ENCODE measurements around the gene CHRD.
A peak's percentile ranks its signal among the peaks of the same experiment; 100 is the strongest.

CHRD gene

GRCh38 chr3:184384342-184384741, 4.5 kb downstream of the CHRD start:
- DNase-seq, result no peak

GRCh38 chr3:184384856-184385422, 5.1 kb downstream of the CHRD start:
- no peak for DNase-seq

GRCh38 chr3:184386047-184386806, 6.4 kb downstream of the CHRD start:
- no peak for DNase-seq

DNA sequence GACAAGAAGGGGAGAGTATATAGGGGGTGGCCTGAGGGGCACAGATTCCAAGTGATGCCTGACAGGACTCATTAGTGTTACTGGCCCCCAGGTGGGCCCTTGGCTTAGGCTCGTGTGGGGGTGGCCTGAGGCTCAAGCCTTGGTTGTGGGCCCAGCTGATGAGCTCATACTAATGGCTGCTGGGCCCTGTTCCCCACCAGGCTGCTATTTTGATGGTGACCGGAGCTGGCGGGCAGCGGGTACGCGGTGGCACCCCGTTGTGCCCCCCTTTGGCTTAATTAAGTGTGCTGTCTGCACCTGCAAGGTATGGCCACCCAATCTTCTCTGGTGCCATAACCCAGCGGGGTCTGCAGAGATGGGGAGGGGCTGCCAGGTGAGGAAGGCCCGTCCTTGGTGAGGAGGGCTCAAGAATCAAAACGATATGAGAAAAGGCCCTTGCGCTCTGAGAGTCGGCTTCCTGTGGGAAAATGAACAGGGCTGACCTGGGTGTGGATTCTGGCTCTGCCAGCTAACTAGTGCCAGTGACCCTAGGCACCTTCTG, 7.4 kb downstream of the CHRD start:
- no peak for DNase-seq

DNA sequence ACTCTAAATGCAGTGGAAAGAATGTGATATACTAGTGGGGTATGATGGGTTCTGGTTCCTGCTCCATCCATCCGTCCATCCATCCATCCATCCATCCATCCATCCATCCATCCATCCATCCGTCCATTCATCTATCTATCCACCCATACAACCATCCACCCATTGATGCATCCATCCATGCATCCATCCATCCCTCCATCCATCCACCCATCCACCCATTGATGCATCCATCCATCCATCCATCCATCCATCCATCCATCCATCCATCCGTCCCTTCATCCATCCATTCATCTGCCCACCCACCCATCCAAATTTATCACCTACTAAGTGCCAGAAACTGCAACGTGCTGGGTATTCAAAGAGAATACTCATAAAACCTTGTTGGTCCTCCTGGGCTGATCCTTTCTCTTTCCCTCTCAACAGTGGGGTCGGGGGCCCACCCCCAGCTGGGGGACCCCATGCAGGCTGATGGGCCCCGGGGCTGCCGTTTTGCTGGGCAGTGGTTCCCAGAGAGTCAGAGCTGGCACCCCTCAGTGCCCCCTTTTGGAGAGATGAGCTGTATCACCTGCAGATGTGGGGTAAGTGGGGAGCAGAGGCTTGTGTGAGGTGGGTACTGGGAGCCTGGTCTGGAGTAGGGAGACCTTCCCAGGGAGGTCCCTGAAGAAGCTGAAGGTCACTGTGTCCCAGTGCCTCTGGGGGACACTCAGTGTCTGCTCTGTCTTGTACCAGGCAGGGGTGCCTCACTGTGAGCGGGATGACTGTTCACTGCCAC, 8.5 kb downstream of the CHRD start:
- DNase-seq, result no peak

- no peak for DNase-seq
Observed at GRCh38 chr3:184388936-184389230, 9.0 kb downstream of the CHRD start.

DNA sequence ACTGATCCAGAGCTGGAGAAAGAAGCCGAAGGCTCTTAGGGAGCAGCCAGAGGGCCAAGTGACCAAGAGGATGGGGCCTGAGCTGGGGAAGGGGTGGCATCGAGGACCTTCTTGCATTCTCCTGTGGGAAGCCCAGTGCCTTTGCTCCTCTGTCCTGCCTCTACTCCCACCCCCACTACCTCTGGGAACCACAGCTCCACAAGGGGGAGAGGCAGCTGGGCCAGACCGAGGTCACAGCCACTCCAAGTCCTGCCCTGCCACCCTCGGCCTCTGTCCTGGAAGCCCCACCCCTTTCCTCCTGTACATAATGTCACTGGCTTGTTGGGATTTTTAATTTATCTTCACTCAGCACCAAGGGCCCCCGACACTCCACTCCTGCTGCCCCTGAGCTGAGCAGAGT, 9.5 kb downstream of the CHRD start:
- no peak for DNase-seq

DNA sequence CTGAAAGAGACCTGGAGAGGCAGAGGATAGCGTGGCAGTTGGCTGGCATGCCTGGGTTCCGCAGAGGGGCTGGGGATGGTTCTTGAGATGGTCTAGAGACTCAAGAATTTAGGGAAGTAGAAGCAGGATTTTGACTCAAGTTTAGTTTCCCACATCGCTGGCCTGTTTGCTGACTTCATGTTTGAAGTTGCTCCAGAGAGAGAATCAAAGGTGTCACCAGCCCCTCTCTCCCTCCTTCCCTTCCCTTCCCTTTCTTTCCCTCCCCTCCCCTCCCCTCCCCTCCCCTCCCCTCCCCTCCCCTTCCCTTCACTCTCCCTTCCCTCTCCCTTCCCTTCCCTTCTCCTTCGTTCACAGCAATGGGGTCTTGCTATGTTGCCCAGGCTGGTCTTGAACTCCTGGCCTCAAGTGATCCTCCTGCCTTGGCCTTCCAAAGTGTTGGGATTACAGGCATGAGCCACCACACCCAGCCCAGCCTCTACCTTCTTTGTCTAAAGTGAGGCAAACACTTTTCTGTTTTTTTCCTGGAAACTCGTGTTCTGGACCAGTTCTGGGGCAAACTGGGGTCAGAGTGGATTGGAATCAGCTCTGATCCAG, 10.2 kb downstream of the CHRD start:
- no peak for DNase-seq

DNA sequence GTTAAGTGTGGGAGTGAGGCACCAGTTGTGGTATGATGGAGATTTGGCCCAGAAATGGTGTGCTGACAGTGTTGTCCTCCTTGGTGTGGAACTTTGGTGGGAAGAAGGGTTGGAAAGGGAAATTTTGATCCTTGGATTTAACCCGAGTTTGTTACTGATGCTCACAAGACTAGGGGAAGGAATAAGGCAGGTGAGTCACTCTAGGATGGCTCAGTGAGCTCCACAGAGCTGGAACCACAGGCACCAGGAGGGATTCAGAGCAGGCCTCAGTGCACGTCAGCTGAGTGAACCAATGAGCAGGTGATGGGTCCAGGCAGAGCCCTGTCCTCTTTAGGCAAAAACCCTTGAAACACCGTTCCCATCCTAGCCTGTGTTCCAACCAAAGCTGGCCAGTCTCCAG, 11.4 kb downstream of the CHRD start:
- DNase-seq, result no peak

- DNase-seq, result no peak
Observed at GRCh38 chr3:184395320-184395660, 15.4 kb downstream of the CHRD start.

DNA sequence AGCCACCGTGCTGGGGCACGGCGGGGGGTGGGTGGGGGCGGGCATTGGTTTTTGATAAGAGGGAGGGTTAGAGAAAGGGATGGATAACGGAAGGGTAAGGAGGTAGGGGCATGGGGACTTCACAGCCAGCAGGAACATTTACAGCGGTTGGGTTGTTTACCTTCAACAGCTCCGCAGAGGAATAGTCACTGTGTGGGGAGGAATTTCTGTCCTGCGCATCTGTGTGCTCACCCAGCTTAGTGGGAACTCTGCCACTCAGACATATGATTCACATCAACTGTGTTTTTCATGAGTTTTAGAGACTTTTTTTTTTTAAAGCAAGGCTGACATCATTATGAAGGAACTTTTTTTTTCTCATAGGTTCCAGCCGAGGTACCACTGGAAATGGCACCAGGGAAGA, 19.6 kb downstream of the CHRD start:
- no peak for DNase-seq

- DNase-seq, result no peak
Observed at GRCh38 chr3:184405075-184406030, 25.5 kb downstream of the CHRD start.

GRCh38 chr3:184409331-184409926, 29.6 kb downstream of the CHRD start:
- DNase-seq, result no peak

- no peak for DNase-seq
Observed at GRCh38 chr3:184409946-184410500, 30.2 kb downstream of the CHRD start.

- DNase-seq, result no peak
Observed at GRCh38 chr3:184414418-184415202, 34.8 kb downstream of the CHRD start.

GRCh38 chr3:184415203-184415490, 35.3 kb downstream of the CHRD start:
- no peak for DNase-seq

- DNase-seq, result peak; percentile 57 to 72
Observed at GRCh38 chr3:184417619-184418327, 37.9 kb downstream of the CHRD start.

DNA sequence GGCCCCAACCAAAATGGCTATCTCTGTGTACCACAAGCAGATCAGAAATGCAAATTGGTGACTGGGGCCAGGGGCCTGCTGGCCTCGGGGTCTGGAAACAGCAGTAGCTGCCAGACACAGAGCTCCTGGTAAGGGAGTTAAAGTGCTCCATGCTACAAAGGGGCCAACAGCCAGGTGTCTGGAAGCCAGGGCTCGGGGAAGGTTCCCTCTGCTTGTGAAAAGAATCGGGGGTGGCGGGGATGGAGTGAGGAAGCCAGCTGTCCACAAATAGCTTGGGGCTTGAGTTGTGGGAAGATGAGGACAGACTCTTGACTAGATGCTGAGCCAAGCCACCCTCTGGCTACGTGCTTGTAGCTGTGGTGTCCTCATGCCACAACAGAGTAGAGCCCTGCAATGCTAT, 39.3 kb downstream of the CHRD start:
- DNase-seq, result no peak

GRCh38 chr3:184423561-184423960, 43.7 kb downstream of the CHRD start:
- DNase-seq, result no peak

DNA sequence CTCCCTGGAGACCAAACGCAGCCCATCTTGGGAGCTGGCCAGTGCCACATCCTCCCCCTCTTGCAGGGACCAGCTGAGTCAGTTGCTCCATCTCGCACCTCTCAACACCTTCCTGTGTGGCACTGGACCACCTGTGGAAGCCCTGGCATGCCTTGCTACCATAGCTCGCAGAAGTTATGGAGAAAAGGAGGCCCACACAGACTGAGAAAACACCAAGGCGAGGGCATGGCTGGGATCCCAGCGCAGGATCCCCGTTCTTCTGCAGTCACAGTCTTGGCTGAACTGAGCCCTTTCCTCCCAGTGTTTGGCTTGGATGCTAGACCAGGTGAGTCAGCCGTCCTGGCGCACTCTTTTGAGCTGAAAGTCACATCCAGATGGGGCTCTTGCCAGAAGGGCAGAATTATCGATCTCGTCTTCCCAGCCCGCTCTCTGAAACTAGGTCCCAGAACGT, 46.9 kb downstream of the CHRD start:
- DNase-seq, result no peak
